ENCODE results near the gene ZNF385C. TPM values are rescaled to one million over a fixed set of nuclear protein-coding genes. Genes with fewer than 3 reads are reported as not detected.

The ZNF385C gene
- total RNA-seq, 1 experiment from 2014 or later = 1.1 TPM

GRCh38 chr17:42096360-42097111, 1.7 kb downstream of the ZNF385C start:
- H3K9me2 ChIP-seq (ENCODE audit: insufficient read depth) = no peaks in the 10 kb centered on the region
- no peaks in the 10 kb centered on the region for H4K20me1 ChIP-seq (ENCODE audit: insufficient read depth)
- no peak overlapping the region for H2AFZ ChIP-seq (ENCODE audit: low read depth, low read length, poor library complexity, severe bottlenecking)
- no peak overlapping the region for H3K9ac ChIP-seq (ENCODE audit: low read length)
- ATAC-seq = no peak
- peaks cover 0 to 3% of the 10 kb centered on the region in 2 experiments; a peak in 2 of 4 replicates for H3K4me1 ChIP-seq (ENCODE audit: control insufficient read depth in 1 of 2, insufficient read depth in 2 of 2, low read length in 2 of 2)
- DNase-seq (ENCODE audit: low read depth, low spot score) = no peak
- no TSS peak for BruUV-seq (replicated peaks)
- intact Hi-C loops (cut with micrococcal nuclease) = no loop called here
- H3K27ac ChIP-seq (ENCODE audit: low read depth, low read length) = no peak overlapping the region
- no peaks in the 10 kb centered on the region for H3K79me2 ChIP-seq (ENCODE audit: insufficient read depth, low read length)
- ChIA-PET CTCF (interaction anchor here (1.0 kb wide), 1 partner anchor 28 kb away, joined by 3 read pairs; no protein-coding TSS in a partner anchor), POLR2A (no interaction called here), RAD21 (ENCODE audit: low non-redundant PET in 1 of 2, low total read pairs in 2 of 2, uncharacterized antibody in 2 of 2, unreplicated experiment in 2 of 2) (no interaction called here)
- no peaks in the 10 kb centered on the region for H3K9me3 ChIP-seq (ENCODE audit: control insufficient read depth in 1 of 2, insufficient read depth in 1 of 2, low read depth in 1 of 2, low read length in 2 of 2)
- no peaks in the 10 kb centered on the region for H3K36me3 ChIP-seq (ENCODE audit: control insufficient read depth in 1 of 2, insufficient read depth in 2 of 2, low read length in 2 of 2)
- H3K4me3 ChIP-seq (replicated peaks in 1 of 2; ENCODE audit: low read depth in 1 of 2, low read length in 2 of 2) = no peak overlapping the region
- TF ChIP-seq SIN3A (IDR thresholded peaks at IDR 0.05; ENCODE audit: low read depth) = no peak
- TF ChIP-seq SRF (IDR thresholded peaks at IDR 0.05; ENCODE audit: low read depth) = no peak
- no peak for TF ChIP-seq EZH2 (IDR thresholded peaks at IDR 0.05)
- TF ChIP-seq TCF7L2 (IDR thresholded peaks at IDR 0.05; ENCODE audit: borderline replicate concordance, extremely low read depth, insufficient read depth, insufficient read length) = no peak
- no peak for TF ChIP-seq CTCF (IDR thresholded peaks at IDR 0.05 in 2 of 3, conservative IDR thresholded peaks at IDR 0.05 in 1 of 3; ENCODE audit: borderline replicate concordance in 1 of 3, insufficient read depth in 1 of 3, low read depth in 2 of 3, low read length in 2 of 3)
- no peak for TF ChIP-seq YY1 (IDR thresholded peaks at IDR 0.05; ENCODE audit: extremely low read depth, insufficient replicate concordance, low read depth, low read length)
- no peak for TF ChIP-seq FOSL1 (IDR thresholded peaks at IDR 0.05; ENCODE audit: low read depth)
- TF ChIP-seq RAD21 (IDR thresholded peaks at IDR 0.05; ENCODE audit: low read depth) = no peak
- no peak for TF ChIP-seq CEBPB (IDR thresholded peaks at IDR 0.05; ENCODE audit: low read depth)
- no peak for TF ChIP-seq JUND (IDR thresholded peaks at IDR 0.05)
- TF ChIP-seq SP1 (IDR thresholded peaks at IDR 0.05; ENCODE audit: low read depth) = no peak
- TF ChIP-seq, protein P1, sequence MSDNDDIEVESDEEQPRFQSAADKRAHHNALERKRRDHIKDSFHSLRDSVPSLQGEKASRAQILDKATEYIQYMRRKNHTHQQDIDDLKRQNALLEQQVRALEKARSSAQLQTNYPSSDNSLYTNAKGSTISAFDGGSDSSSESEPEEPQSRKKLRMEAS (IDR thresholded peaks at IDR 0.05) = no peak
- TF ChIP-seq POLR2A (IDR thresholded peaks at IDR 0.05; ENCODE audit: borderline replicate concordance, extremely low read depth, insufficient read depth, insufficient read length) = no peak
- no peak for TF ChIP-seq REST (IDR thresholded peaks at IDR 0.05; ENCODE audit: low read depth)
- TF ChIP-seq ELF1 (IDR thresholded peaks at IDR 0.05; ENCODE audit: borderline replicate concordance, low read depth) = no peak
- no peak for TF ChIP-seq ZBTB33 (IDR thresholded peaks at IDR 0.05; ENCODE audit: extremely low read depth, insufficient replicate concordance, low read length)
- TF ChIP-seq ATF3 (IDR thresholded peaks at IDR 0.05) = no peak
- TF ChIP-seq ZFX (IDR thresholded peaks at IDR 0.05) = no peak
- H3K4me2 ChIP-seq (ENCODE audit: low read length) = no peak overlapping the region
- no peaks in the 10 kb centered on the region for H3K27me3 ChIP-seq (ENCODE audit: insufficient read depth, low read length)
